ENCODE measurements around the gene PCDHGA12. TPM values are rescaled to one million over a fixed set of nuclear protein-coding genes. Genes with fewer than 3 reads are reported as not detected.
A peak's percentile ranks its signal among the peaks of the same experiment; 100 is the strongest.
"Not testable (repeated sequence)": the region's sequence is repeated elsewhere in the genome, so short reads cannot be mapped to it uniquely, and the experiment has no call there.

The PCDHGA12 gene
- total RNA-seq, 1 donor from 2014 or later: 5.1 TPM

- intact Hi-C loops (cut with micrococcal nuclease): loop anchor here (10.0 kb wide), 1 partner anchor 162 kb away; no protein-coding TSS in a partner anchor
- DNase-seq (peak; percentile 35), ATAC-seq (no peak)
Measured at GRCh38 chr5:141402553-141403243, 27.6 kb upstream of the PCDHGA12 start, which contains the start of gene PCDHGA9. Gene PCDHGA9 (plus strand): TSS chr5:141402778. CDS start chr5:141402953, 175 bp downstream.

GRCh38 chr5:141403387-141403786 is 26.9 kb upstream of the PCDHGA12 start:
- intact Hi-C loops (cut with micrococcal nuclease): loop anchor here (10.0 kb wide), 1 partner anchor 161 kb away; no protein-coding TSS in a partner anchor
- DNase-seq: no peak
- ATAC-seq: no peak

DNA sequence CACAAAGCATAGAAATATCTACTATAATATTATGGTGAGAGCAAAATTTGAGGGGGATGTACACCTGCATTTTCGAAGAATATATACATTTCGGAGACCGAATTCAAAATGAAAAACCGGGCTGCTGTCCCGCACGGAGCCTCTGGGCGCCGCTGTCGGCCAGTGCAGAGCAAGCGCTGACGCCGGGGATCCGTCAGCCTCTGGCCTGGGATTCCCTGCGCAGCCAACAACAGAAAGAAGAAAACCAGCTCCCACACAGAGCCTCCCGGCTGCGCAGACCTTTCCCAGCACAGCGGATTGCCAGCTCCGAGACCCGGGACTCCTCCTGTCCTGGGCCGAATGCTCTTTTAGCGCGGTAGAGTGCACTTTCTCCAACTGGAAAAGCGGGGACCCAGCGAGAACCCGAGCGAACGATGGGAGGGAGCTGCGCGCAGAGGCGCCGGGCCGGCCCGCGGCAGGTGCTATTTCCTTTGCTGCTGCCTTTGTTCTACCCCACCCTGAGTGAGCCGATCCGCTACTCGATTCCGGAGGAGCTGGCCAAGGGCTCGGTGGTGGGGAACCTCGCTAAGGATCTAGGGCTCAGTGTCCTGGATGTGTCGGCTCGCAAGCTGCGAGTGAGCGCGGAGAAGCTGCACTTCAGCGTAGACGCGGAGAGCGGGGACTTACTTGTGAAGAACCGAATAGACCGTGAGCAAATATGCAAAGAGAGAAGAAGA is 22.4 kb upstream of the PCDHGA12 start, which contains the start of gene PCDHGB6:
PCDHGB6 (plus strand) TSS at position 232 of the 716 bp plus-strand sequence; CDS start at position 414, 182 bp downstream.
- DNase-seq (peak; percentile 78), ATAC-seq (peak; percentile 92)
- intact Hi-C loops (cut with micrococcal nuclease): loop anchor here (10.0 kb wide), 1 partner anchor 157 kb away; no protein-coding TSS in a partner anchor

GRCh38 chr5:141409598-141410306 is 20.6 kb upstream of the PCDHGA12 start:
- ATAC-seq (no peak), DNase-seq (no peak)
- intact Hi-C loops (cut with micrococcal nuclease): loop anchor here (10.0 kb wide), 3 partner anchors 65 to 155 kb away; partner anchors contain the start of gene PCDHGC3

DNA sequence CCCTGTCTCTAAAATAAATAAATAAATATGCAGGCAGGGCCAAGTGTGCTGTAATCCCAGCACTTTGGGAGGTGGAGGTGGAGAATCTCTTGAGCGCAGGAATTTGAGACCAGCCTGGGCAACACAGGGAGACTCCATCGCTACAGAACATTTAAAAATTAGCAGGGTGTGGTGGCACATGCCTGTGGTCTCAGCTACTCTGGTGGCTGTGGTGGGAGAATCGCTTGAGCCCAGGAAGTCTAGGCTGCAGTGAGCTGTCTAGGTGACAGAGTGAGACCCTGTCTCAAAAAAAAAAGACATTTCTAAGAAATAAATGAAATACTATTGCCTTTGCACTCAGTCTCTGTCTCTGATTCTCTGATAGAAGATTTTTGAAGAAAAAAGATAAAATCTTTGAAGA is 18.7 kb upstream of the PCDHGA12 start:
- ATAC-seq (no peak), DNase-seq (no peak)
- intact Hi-C loops (cut with micrococcal nuclease): loop anchor here (10.0 kb wide), 2 partner anchors 63 to 113 kb away; partner anchors contain the start of gene PCDHGC3

DNA sequence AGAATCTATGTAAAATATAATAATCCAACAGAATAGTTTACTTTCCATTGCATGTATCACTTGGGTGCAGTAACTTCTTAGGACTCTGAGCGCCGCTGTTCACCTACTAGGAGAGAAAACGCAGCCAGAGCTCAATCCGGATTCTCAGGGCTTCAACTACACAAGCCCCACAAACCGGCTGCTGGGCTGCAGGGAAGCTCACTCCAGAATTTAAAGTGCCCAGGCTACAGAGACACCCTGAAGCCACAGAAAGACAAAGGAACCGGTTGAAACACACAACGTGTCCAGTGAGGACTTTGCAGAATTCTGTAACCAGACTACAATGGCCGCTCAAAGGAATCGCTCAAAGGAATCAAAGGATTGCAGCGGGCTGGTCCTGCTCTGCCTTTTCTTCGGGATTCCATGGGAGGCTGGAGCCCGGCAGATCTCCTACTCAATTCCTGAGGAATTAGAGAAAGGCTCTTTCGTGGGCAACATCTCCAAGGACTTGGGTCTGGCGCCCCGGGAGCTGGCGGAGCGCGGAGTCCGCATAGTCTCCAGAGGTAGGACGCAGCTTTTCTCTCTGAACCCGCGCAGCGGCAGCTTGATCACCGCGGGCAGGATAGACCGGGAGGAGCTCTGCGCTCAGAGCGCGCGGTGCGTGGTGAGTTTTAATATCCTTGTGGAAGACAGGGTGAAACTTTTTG is 17.3 kb upstream of the PCDHGA12 start, which contains the start of gene PCDHGA10:
PCDHGA10 (plus strand) TSS at position 134 of the 686 bp plus-strand sequence; CDS start at position 323, 189 bp downstream.
- intact Hi-C loops (cut with micrococcal nuclease): loop anchor here (10.0 kb wide), 2 partner anchors 62 to 112 kb away; partner anchors contain the start of gene PCDHGC3

DNA sequence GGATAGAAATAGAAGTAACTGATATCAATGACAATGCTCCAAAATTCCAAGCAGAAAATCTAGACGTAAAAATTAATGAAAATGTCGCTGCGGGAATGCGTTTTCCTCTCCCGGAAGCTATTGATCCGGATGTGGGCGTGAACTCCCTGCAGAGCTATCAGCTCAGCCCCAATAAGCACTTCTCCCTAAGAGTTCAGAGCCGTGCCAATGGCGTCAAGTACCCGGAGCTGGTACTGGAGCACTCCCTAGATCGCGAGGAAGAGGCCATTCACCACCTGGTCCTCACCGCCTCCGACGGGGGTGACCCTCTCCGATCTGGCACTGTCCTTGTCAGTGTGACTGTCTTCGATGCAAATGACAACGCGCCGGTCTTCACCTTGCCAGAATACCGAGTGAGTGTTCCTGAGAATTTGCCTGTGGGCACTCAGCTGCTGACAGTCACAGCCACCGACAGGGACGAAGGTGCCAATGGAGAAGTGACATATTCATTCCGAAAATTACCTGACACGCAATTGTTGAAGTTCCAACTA is 16.7 kb upstream of the PCDHGA12 start:
- ATAC-seq (peak; percentile 23), DNase-seq (no peak)
- intact Hi-C loops (cut with micrococcal nuclease): loop anchor here (10.0 kb wide), 2 partner anchors 61 to 111 kb away; partner anchors contain the start of gene PCDHGC3

More for the DNA sequence above, 17.3 kb upstream of the PCDHGA12 start, which contains the start of gene PCDHGA10:
- ATAC-seq (peak; percentile 67), DNase-seq (peak; percentile 44)

GRCh38 chr5:141414548-141415274 is 15.6 kb upstream of the PCDHGA12 start:
- intact Hi-C loops (cut with micrococcal nuclease): loop anchor here (10.0 kb wide), 2 partner anchors 60 to 110 kb away; partner anchors contain the start of gene PCDHGC3
- ATAC-seq, DNase-seq: not testable (repeated sequence)

DNA sequence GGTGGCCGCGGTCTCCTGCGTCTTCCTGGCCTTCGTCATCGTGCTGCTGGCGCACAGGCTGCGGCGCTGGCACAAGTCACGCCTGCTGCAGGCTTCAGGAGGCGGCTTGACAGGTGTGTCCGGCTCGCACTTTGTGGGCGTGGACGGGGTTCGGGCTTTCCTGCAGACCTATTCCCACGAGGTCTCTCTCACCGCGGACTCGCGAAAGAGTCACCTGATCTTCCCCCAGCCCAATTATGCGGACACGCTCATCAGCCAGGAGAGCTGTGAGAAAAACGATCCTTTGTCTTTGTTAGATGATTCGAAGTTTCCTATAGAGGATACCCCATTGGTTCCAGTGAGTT is 15.1 kb upstream of the PCDHGA12 start:
- not testable (repeated sequence) for ATAC-seq, DNase-seq
- intact Hi-C loops (cut with micrococcal nuclease): loop anchor here (10.0 kb wide), 2 partner anchors 60 to 110 kb away; partner anchors contain the start of gene PCDHGC3

DNA sequence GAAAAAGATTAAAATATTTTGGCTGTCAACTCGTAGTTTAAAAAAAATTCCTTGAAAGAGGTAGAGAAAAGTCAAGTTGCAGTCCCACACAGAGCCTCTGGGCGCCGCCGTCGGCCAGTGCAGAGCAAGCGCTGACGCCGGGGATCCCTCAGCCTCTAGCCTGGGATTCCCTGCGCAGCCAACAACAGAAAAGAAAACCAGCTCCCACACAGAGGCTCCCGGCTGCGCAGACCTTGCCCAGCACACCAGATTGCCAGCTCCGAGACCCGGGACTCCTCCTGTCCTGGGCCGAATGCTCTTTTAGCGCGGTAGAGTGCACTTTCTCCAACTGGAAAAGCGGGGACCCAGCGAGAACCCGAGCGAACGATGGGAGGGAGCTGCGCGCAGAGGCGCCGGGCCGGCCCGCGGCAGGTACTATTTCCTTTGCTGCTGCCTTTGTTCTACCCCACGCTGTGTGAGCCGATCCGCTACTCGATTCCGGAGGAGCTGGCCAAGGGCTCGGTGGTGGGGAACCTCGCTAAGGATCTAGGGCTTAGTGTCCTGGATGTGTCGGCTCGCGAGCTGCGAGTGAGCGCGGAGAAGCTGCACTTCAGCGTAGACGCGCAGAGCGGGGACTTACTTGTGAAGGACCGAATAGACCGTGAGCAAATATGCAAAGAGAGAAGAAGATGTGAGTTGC is 12.7 kb upstream of the PCDHGA12 start, which contains the start of gene PCDHGB7:
PCDHGB7 (plus strand) TSS at position 184 of the 679 bp plus-strand sequence; CDS start at position 367, 183 bp downstream.
- DNase-seq (peak; percentile 89), ATAC-seq (peak; percentile 91)
- intact Hi-C loops (cut with micrococcal nuclease): loop anchor here (10.0 kb wide), 2 partner anchors 57 to 107 kb away; partner anchors contain the start of gene PCDHGC3

DNA sequence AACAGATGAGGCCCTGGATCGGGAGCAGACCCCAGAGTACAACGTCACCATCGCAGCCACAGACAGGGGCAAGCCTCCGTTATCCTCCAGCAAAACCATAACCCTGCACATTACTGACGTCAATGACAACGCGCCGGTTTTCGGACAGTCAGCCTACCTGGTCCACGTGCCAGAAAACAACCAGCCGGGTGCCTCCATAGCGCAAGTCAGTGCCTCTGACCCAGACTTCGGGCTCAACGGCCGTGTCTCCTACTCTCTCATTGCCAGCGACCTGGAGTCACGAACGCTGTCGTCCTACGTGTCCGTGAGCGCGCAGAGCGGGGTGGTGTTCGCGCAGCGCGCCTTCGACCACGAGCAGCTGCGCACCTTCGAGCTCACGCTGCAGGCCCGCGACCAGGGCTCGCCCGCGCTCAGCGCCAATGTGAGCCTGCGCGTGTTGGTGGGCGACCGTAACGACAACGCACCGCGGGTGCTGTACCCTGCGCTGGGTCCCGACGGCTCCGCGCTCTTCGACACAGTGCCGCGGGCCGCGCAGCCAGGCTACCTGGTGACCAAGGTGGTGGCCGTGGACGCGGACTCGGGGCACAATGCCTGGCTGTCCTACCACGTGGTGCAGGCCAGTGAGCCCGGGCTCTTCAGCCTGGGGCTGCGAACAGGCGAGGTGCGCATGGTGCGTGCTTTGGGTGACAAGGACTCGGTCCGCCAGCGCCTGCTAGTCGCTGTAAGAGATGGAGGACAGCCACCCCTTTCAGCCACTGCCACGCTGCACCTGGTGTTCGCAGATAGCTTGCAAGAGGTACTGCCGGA is 11.0 kb upstream of the PCDHGA12 start:
- DNase-seq: no peak
- intact Hi-C loops (cut with micrococcal nuclease): loop anchor here (10.0 kb wide), 2 partner anchors 56 to 106 kb away; partner anchors contain the start of gene PCDHGC3
- no peak for ATAC-seq

DNA sequence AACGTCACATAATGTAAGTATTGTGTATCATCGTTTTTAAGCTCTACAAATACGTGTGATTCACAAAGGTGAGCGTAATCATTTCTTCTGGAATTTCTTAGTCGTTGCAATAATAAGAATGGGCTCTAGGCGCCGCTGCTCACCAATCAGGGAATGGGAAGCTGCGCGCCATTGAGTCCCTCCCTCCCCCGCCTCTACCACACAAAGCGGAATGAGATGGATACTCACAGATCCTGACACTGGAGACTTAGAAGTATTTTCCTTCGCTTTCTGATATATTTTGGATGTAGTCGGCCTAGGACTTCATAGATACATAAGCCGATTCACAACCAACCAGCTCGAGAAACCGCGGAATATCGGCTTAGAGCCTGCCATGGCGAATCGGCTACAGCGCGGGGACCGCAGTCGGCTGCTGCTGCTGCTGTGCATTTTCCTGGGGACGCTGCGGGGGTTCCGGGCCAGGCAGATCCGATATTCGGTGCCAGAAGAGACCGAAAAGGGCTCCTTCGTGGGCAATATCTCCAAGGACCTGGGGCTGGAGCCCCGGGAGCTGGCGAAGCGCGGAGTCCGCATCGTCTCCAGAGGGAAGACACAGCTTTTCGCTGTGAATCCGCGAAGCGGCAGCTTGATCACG is 9.3 kb upstream of the PCDHGA12 start, which contains the start of gene PCDHGA11:
PCDHGA11 (plus strand) TSS at position 197 of the 634 bp plus-strand sequence; CDS start at position 374, 177 bp downstream.
- peak; percentile 49 for ATAC-seq
- intact Hi-C loops (cut with micrococcal nuclease): no loop called here
- DNase-seq: no peak

GRCh38 chr5:141421489-141421855 is 8.8 kb upstream of the PCDHGA12 start:
- DNase-seq (no peak), ATAC-seq (no peak)
- intact Hi-C loops (cut with micrococcal nuclease): no loop called here

GRCh38 chr5:141422742-141423291 is 7.5 kb upstream of the PCDHGA12 start:
- no peak for DNase-seq
- intact Hi-C loops (cut with micrococcal nuclease): no loop called here
- ATAC-seq: no peak
